GM20000 (cell line): Measurements from ENCODE around the gene NKAIN1.

Source experiments
- DNase-seq: peaks from one replicate; pipeline ENCODE4 v3.0.0; 2012; ENCODE audit warnings: low spot score
- TF ChIP-seq, protein P1 (sequence below): IDR thresholded peaks from 2 replicates; pipeline ENCODE4 v1.5.1; 2012; ENCODE audit warnings: mild to moderate bottlenecking, control low read depth; ENCODE audit errors: extremely low read depth, missing control alignments

NKAIN1 gene

DNA sequence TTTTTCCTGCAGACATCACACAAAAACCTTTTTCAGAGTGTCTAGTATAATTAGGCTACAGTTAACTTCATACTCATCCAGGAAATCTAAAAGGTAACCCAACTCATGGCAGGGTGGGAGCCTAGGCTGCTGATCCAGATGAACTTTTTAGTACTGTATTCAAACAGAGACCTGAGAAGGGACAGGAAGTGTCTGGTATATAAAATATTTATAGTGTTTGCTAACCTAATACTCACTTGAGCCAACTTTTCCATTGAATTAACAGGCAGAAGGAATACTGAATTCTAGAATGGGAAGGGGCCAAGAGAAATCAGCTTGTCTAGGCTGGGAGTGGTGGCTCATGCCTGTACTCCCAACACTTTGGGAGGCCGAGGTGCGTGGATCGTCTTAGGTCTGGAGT is 22.2 kb upstream of the NKAIN1 start:
- TF ChIP-seq, protein P1, sequence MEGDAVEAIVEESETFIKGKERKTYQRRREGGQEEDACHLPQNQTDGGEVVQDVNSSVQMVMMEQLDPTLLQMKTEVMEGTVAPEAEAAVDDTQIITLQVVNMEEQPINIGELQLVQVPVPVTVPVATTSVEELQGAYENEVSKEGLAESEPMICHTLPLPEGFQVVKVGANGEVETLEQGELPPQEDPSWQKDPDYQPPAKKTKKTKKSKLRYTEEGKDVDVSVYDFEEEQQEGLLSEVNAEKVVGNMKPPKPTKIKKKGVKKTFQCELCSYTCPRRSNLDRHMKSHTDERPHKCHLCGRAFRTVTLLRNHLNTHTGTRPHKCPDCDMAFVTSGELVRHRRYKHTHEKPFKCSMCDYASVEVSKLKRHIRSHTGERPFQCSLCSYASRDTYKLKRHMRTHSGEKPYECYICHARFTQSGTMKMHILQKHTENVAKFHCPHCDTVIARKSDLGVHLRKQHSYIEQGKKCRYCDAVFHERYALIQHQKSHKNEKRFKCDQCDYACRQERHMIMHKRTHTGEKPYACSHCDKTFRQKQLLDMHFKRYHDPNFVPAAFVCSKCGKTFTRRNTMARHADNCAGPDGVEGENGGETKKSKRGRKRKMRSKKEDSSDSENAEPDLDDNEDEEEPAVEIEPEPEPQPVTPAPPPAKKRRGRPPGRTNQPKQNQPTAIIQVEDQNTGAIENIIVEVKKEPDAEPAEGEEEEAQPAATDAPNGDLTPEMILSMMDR, result no peak
- no peak for DNase-seq

DNA sequence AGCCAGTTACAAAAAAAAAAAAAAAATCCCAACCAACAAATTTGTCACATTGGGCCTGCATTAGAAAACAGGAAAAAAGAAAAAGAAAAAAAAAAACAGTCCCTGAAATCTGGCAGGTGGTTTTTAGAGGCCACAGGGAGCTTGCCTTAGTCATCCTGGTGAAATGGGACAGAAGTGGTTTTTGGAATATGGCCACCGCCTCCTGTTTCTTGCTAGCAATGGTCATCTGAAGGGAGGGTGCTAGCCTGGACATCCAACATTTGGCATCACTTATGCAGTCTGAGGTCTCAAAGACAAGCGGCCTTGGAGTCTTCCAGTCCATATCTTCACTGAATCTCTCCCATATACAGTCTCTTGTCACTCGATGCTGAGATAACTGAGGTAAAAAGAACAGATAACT is 20.1 kb upstream of the NKAIN1 start:
- DNase-seq, result no peak
- TF ChIP-seq, protein P1, result no peak

DNA sequence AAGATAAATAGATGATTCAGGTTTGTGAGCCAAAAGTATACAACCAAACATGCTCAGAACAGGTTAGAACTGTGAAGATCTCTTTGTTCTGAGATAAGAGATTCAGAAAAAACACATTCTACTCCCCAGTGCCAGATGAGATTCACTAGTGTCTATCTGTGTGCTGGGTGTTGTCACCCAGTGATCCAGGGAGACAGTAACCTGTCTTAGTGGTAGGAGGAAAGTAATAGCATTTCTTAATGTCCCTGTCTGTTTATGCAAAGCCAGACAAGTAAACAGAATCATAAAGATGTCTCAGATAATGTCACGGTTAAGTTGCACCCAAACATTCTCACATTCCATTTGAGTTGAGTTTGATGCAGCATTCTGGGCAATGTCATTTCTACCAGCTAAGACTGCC is 18.9 kb upstream of the NKAIN1 start:
- no peak for DNase-seq
- TF ChIP-seq, protein P1, result no peak

DNA sequence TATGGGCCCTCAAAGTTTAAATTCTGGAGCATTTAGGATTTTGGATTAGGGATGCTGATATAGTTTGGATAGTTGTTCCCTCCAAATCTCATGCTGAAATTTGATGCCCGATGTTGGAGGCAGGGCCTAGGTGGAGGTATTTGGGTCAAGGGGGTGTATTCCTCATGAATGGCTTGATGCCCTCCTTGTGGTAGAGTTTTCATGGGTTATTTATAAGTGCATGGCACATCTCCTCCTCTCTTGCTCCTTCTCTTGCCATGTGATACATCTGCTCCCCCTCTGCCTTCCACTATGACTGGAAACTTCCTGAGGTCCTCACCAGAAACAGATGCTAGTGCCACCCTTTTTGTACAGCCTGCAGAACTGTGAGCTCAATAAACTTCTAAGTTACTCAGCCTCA is 17.5 kb upstream of the NKAIN1 start:
- DNase-seq, result no peak
- TF ChIP-seq, protein P1, result no peak

DNA sequence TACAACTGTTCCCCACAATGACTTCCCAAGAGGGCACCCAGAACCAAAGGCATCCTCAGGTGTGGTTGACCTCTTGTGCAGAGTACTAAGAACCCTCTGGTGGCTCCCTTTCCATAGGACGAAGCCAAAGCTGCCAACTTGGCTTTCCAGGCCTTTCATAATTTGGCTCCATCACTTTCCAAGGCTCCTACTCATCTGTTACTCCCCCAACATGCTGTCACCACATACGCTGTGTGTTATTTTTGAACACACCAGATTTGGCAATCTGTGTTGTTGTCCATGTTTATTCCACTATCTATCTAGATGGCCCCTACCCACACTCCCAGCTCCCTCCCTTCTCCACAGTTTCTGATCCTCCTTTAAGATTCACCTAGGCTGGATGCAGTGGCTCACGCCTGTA is 10.2 kb upstream of the NKAIN1 start:
- TF ChIP-seq, protein P1, result no peak
- DNase-seq, result no peak

DNA sequence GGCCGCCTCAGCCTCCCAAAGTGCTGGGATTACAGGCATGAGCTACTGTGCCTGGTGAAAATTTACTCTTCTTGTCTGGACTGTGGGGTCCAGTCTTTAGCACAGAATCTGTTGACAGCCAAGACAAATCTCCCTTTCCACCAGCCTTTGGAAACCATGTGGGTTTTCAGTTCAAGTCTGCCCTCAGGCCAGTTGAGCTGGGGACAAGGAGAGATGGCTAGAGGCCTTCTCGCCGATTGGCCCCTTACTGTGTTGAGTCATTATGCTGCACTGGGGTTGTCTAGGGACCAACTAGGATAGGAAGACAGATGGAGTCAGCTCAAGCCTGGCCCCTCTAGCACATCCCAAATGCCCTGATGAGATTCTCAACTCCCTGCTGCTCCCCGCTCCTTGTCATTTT is 8.6 kb upstream of the NKAIN1 start:
- no peak for DNase-seq
- TF ChIP-seq, protein P1, result no peak

DNA sequence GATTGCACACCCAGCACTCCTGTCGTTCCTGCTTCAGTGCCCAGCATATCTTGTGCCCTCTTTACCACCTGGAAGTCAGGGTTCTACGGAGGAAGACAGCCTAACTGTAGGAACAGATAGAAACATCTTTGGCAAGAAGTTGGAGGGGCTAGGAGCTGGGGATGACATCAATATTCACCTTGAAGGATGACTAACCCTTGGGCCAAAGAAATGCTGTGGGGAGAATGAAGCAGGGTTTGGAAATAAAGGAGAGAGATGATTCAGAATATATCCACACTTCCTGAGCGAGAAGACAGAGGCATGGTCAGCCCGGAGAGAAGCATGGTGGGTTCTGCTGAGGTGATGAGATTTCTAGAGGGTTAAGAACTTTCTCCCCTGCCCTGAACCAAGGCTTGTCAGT is 4.6 kb upstream of the NKAIN1 start:
- TF ChIP-seq, protein P1, result no peak
- no peak for DNase-seq
